NCI-H1105 (cell line): ENCODE measurements around the gene TRAF7.

Experiments
- DNase-seq: peaks from one replicate; lab custom pipeline; 2025; lab: John Stamatoyannopoulos, UW

Gene TRAF7

DNA sequence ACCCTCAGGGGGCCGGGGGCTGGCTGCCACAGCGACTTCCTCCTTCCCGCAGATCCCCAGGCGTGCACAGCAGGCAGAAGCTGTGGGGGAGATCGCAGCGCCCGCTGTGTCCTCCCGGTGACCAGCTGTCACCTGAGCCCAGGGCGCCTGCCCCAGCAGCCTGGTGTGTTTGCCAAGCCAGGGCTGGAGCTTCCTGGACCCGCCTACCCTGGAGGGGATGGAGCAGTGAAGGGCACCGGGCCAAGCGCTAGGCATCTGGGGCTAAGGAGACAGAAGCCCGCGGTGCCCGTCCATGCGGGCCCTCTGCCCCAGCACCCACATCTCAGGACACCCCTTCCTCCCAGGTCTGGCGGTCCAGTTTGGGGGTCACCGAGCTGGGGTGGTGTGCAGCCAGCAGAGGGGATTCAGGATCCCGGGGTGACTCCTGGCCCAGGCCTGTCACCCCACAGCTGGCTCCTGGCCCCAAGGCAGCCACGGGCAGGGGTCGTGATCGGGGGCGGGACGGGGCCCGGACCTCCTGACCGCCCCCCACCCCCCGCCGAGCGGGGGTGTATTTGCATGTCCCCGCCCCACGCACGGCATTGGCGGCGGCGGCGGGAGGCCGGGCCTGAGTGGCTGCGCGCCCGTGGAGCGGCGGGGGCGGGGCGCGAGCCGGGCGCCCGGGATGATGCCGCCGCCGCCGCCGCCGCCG lies 7.5 kb upstream of the TRAF7 start, which contains the start of gene RAB26:
Gene RAB26, plus strand, starts transcription at position 645 of the 691 bp plus-strand sequence. CDS start 159 bp downstream, outside the sequence.
- DNase-seq = peak; percentile 67

- DNase-seq = no peak
Observed at GRCh38 chr16:2148714-2149629, 6.6 kb upstream of the TRAF7 start.

GRCh38 chr16:2149630-2150417 lies 5.8 kb upstream of the TRAF7 start:
- DNase-seq = no peak

- DNase-seq = no peak
Observed at GRCh38 chr16:2150418-2151187, 5.0 kb upstream of the TRAF7 start.

- DNase-seq = no peak
Observed at GRCh38 chr16:2151188-2152091, 4.1 kb upstream of the TRAF7 start.

DNA sequence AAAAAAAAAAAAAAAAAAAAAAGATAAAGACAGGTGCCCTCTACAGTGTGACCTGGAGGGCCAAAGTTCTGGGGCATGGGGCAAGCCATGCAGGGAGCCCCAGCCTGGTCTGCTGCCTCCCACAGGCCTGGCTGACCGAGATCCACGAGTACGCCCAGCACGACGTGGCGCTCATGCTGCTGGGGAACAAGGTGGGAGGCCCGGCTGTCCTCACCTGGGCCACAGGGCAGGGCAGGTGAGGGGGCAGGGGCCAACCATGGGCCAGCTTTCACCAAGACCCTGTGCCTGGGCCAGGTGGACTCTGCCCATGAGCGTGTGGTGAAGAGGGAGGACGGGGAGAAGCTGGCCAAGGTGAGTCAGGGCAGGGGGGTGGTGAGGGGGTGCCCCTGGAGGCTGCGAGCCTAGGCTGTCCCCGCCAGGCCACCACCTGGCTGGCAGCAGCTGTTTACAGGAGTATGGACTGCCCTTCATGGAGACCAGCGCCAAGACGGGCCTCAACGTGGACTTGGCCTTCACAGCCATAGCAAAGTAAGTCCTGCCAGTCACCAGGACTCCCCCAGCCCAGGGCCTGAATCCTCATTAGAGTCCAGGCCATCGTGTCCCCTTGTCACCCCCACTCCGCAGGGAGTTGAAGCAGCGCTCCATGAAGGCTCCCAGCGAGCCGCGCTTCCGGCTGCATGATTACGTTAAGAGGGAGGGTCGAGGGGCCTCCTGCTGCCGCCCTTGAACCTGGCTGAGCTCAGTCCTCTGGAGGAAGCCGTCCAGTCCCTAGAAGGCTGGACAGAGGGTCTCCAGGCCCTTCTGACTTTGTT lies 2.7 kb upstream of the TRAF7 start:
- DNase-seq = no peak

DNA sequence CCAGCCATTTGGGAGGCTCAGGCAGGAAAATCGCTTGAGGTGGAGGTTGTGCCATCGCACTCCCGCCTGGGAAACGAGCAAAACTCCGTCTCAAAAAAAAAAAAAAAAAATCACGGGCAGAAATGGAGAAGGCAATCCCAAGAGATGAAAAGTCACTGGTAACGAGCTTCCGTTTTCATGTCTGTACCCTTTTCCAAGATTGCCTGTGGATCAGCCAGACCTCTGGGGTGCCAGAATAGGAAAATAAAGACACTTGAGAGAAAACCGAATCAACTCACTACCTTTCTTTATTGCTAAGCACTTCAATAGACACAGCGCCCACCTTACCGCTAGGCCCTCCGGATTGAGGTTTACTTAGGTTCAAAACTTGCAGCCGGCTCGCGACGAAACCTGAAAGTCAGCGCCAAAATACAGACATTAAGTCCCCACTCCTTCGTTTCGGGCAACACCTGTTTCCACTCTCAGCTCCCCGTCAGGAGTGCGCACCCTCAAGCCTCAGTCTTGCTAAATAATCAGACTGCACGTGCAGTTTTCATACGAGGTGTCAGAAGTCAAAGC lies 970 bp upstream of the TRAF7 start:
- DNase-seq = no peak

DNA sequence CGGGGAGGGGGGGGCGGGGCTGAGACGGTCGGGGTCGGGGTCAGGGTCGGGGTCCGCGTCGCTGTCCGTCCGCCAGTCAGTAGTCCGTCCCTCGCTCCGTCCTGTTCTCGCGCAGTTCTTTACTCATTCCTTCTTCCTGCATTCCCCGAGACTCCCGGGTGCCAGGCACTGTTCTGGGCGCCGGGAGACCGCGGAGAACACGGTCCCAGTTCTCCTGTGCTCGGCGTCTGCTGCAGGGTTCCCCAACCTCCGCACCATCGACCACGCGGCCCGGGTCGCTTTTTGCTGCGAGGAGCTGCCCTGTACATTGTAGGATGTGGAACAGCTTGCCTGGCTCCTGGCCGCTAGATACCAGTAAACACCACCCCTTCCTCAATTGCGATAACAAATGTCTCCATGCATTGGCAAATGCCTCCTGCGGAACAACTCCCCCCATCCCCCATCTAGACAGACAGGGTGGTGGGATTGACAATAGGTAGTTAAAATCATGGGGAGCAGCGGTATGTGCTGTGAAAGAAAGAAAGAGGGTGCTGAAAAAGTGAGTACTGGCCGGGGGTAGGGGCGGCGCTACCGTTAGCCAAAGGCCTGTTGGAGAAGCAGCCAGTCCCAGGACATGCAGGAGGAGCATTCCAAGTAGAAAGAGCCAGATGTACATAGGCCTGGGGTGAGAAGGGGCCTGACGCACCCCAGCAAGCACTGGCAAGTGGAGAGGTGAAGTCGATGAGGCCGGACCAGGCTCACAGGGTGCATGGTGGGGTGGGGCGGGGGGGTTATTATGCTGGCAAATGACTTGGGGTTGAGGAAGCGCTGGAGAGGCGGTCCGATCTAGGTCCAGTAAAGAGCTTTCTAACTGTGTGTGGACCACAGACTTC lies 631 bp downstream of the TRAF7 start:
- DNase-seq = no peak

GRCh38 chr16:2156849-2157224 lies 1.3 kb downstream of the TRAF7 start:
- no peak for DNase-seq

GRCh38 chr16:2157480-2158261 lies 2.1 kb downstream of the TRAF7 start:
- no peak for DNase-seq

DNA sequence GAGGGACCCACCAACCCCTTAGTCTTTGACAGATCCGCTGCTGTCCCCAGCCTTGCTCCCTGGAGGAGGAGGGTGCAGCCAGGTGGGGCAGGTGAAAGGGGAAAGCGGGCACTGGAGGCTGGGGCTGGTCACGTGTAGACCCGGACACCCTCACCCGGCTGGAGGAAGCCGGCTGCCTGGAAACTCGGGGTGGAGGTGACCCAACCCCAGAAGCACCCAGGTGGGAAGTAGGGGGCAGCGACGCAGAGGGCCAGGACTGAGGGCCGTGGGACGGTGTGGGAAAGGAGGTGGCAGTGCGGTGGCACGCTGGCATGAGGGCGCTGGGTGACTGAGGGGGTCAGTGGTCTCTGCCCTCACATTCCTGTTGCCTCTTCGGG lies 2.7 kb downstream of the TRAF7 start:
- DNase-seq = no peak

- no peak for DNase-seq
Observed at GRCh38 chr16:2159175-2159838, 3.7 kb downstream of the TRAF7 start.

DNA sequence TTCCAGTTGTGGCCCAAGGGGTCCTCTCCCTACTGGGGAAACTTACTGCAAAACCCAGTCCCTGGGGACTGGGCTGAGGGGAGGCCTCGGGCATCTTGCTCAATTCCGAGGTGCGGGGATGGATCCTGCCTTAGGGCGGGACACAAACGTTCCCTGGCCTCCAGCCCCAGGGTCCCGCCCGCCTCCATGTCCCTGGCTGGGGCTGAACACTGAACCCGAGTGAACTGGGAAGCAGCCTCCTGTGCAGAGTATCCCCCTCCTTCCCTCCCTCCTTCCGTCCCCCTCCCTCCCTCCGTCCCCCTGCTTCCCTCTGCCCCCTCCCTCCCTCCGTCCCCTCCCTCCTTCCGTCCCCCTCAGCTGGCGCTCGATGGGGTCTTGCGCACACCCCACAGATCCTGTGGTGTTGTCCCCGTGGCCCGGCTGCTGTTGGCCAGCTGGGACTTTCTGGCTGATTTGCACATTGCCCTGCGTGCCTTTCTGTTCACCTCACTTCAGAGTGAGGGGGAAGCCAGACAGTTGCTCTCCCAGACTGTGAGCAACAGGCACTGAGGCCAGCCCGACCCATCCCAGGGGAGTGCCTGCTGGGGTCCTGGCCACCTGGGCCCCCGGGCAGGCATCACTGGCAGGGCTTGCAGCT lies 5.5 kb downstream of the TRAF7 start:
- no peak for DNase-seq

- DNase-seq = no peak
Observed at GRCh38 chr16:2161911-2162310, 6.3 kb downstream of the TRAF7 start.

DNA sequence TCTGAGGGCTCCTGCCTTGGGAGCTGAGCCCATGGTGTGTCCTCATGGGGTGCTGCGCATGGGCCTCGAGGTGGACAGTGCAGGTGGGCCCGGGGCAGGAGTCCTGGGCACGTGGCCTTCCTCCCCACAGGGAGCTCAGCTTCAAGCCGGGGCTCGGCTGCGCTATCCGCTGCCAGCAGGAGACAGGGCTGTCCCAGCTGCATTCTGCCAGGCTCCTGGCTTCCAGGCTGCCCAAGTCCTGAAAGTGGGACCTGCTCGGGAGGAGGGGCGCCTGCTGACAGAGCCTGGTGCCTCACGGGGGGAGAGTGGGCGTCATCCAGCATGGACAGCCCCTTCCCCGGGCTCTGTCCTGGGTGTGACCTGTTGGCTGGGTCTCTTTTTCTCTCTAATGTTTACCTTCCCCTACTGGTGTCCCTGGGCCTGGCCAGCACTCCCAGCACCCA lies 7.1 kb downstream of the TRAF7 start:
- DNase-seq = no peak

DNA sequence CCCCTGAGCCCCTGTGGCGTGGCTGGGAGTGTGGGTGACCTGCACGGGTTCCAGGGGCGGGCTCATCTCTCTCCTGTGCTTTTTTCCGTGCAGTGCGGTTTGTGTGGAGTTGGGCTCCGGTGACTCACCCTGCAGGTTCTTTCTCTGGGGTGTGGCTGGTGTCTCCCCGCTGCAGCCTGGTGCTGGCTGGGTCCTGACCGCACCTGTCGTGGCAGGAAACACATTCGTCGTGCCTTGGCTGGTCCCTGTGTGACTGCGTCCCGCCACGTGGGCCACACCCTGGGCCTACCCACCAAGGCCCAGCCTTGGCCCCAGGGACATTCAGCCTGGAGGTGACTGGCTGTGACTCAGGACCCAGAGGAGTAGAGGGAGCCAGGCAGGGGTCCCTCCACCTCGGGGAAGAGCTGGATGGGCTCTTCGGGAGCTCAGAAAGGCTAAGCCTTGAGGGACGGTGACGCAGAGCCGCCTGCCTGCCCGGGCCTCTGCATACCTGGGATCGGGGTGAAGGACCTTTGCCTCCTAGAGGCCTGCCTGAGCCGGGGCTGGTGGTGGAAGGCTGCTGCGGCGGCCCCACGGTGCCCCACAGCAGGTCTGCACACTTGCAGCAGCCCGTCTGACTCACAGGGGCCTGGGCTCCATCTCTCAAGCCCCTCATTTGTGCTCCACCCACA lies 7.8 kb downstream of the TRAF7 start:
- DNase-seq = no peak
